H9 (cell line): Measurements from ENCODE around the gene PRIMPOL. TPM values are rescaled to one million over a fixed set of nuclear protein-coding genes. Genes with fewer than 3 reads are reported as not detected.

Experiments
- DNase-seq: peaks from one replicate; pipeline ENCODE4 v3.0.0-alpha.2; 2017
- H2AFZ ChIP-seq: one replicate; pipeline ENCODE4 v1.6.1; 2013; ENCODE audit warnings: mild to moderate bottlenecking, low read length, control low read depth, moderate library complexity
- H2AK5ac ChIP-seq: 2 replicates; pipeline ENCODE4 v1.6.1; 2013; ENCODE audit warnings: low read length, control low read depth, mixed read lengths; ENCODE audit not compliant: insufficient read length
- H2BK120ac ChIP-seq: one replicate; pipeline ENCODE4 v1.6.1; 2013; ENCODE audit warnings: low read depth, mild to moderate bottlenecking, low read length, control low read depth, inconsistent platforms; ENCODE audit not compliant: poor library complexity, severe bottlenecking
- H2BK12ac ChIP-seq: 2 replicates; pipeline ENCODE4 v1.6.1; 2013; ENCODE audit warnings: low read length, control low read depth, mixed read lengths, low read depth; ENCODE audit not compliant: insufficient read length
- H2BK15ac ChIP-seq: 2 replicates; pipeline ENCODE4 v1.6.1; 2013; ENCODE audit warnings: low read depth, low read length, control low read depth
- H2BK20ac ChIP-seq: one replicate; pipeline ENCODE4 v1.6.1; 2013; ENCODE audit warnings: low read depth, mild to moderate bottlenecking, low read length, control low read depth, inconsistent platforms; ENCODE audit not compliant: poor library complexity, severe bottlenecking
- H2BK5ac ChIP-seq: 2 replicates; pipeline ENCODE4 v1.6.1; 2013; ENCODE audit warnings: low read length, control low read depth, mixed read lengths; ENCODE audit not compliant: insufficient read length
- H3K14ac ChIP-seq: 2 replicates; pipeline ENCODE4 v1.6.1; 2013; ENCODE audit warnings: low read length, control low read depth; ENCODE audit not compliant: insufficient read depth
- H3K18ac ChIP-seq: 2 replicates; pipeline ENCODE4 v1.6.1; 2013; ENCODE audit warnings: low read depth, mild to moderate bottlenecking, mixed read lengths, low read length, control low read depth; ENCODE audit not compliant: insufficient read length
- H3K23ac ChIP-seq: 2 replicates; pipeline ENCODE4 v1.6.1; 2013; ENCODE audit warnings: low read length, control low read depth, mixed read lengths, low read depth; ENCODE audit not compliant: insufficient read length
- H3K23me2 ChIP-seq: 2 replicates; pipeline ENCODE4 v1.6.1; 2013; ENCODE audit warnings: low read depth, mild to moderate bottlenecking, mixed read lengths, low read length, control low read depth; ENCODE audit not compliant: insufficient read length, poor library complexity, severe bottlenecking
- H3K27ac ChIP-seq: 2 replicates; pipeline ENCODE4 v1.5.1; 2013; ENCODE audit warnings: low read length, control low read depth, mixed read lengths, low read depth; ENCODE audit not compliant: insufficient read length
- H3K27me3 ChIP-seq: 2 replicates; pipeline ENCODE4 v1.6.1; 2013; ENCODE audit warnings: low read length, control low read depth, inconsistent platforms; ENCODE audit not compliant: insufficient read depth
- H3K4ac ChIP-seq: 2 replicates; pipeline ENCODE4 v1.6.1; 2013; ENCODE audit warnings: low read depth, mild to moderate bottlenecking, control low read depth, inconsistent platforms, low read length, moderate library complexity
- H3K4me1 ChIP-seq: 2 replicates; pipeline ENCODE4 v1.6.1; 2013; ENCODE audit warnings: low read length, control low read depth, inconsistent platforms; ENCODE audit not compliant: insufficient read depth
- H3K4me2 ChIP-seq: 2 replicates; pipeline ENCODE4 v1.6.1; 2013; ENCODE audit warnings: low read length, control low read depth, mixed read lengths; ENCODE audit not compliant: insufficient read length, insufficient read depth
- H3K56ac ChIP-seq: 2 replicates; pipeline ENCODE4 v1.6.1; 2013; ENCODE audit warnings: low read depth, mild to moderate bottlenecking, mixed read lengths, low read length, control low read depth; ENCODE audit not compliant: insufficient read length
- H3K79me1 ChIP-seq: 2 replicates; pipeline ENCODE4 v1.6.1; 2013; ENCODE audit warnings: low read depth, mild to moderate bottlenecking, moderate library complexity, low read length, control low read depth, inconsistent platforms; ENCODE audit not compliant: insufficient read depth, poor library complexity, severe bottlenecking
- H3K79me2 ChIP-seq: 2 replicates; pipeline ENCODE4 v1.6.1; 2013; ENCODE audit warnings: low read length, control low read depth, inconsistent platforms; ENCODE audit not compliant: insufficient read depth
- H3K9ac ChIP-seq: 2 replicates; pipeline ENCODE4 v1.6.1; 2013; ENCODE audit warnings: low read length, control low read depth, mixed read lengths; ENCODE audit not compliant: insufficient read length; ENCODE audit errors: extremely low read depth
- H3K9me3 ChIP-seq: one replicate; pipeline ENCODE4 v1.6.1; 2013; ENCODE audit warnings: low read depth, low read length, inconsistent platforms; ENCODE audit not compliant: control insufficient read depth
- H3T11ph ChIP-seq: one replicate; pipeline ENCODE4 v1.6.1; 2013; ENCODE audit warnings: mild to moderate bottlenecking, low read length, control low read depth, inconsistent platforms
- H4K20me1 ChIP-seq: one replicate; pipeline ENCODE4 v1.6.1; 2013; ENCODE audit not compliant: control insufficient read depth, insufficient read length, insufficient read depth
- H4K5ac ChIP-seq: 2 replicates; pipeline ENCODE4 v1.6.1; 2013; ENCODE audit warnings: low read depth, mild to moderate bottlenecking, mixed read lengths, low read length, control low read depth; ENCODE audit not compliant: insufficient read length
- H4K8ac ChIP-seq: replicated peaks from 2 replicates; pipeline ENCODE4 v1.6.1; 2013; ENCODE audit warnings: low read length, control low read depth, mixed read lengths, low read depth; ENCODE audit not compliant: insufficient read length
- H4K91ac ChIP-seq: 2 replicates; pipeline ENCODE4 v1.6.1; 2013; ENCODE audit warnings: low read depth, mild to moderate bottlenecking, moderate library complexity, mixed read lengths, low read length, control low read depth; ENCODE audit not compliant: insufficient read length
- H3K27ac Mint-ChIP-seq, 3 experiments: 2 replicates in 2 of 3; 3 replicates in 1 of 3; pipeline ENCODE4 v1.8.0; 2020 to 2021; ENCODE audit warnings: mixed read lengths in 3 of 3, mild to moderate bottlenecking in 1 of 3, moderate library complexity in 1 of 3
- H3K27me3 Mint-ChIP-seq: 2 replicates; pipeline ENCODE4 v1.8.0; 2021; ENCODE audit warnings: low read depth, mild to moderate bottlenecking, moderate library complexity, mixed read lengths
- H3K36me3 Mint-ChIP-seq, 3 experiments: 2 replicates in 2 of 3; 3 replicates in 1 of 3; pipeline ENCODE4 v1.8.0; 2020 to 2021; ENCODE audit warnings: low read depth in 3 of 3, mixed read lengths in 3 of 3; ENCODE audit not compliant: insufficient read depth in 1 of 3
- H3K4me1 Mint-ChIP-seq, 2 experiments: 2 replicates each; pipeline ENCODE4 v1.8.0; 2020; ENCODE audit warnings: mixed read lengths in 2 of 2
- H3K4me3 Mint-ChIP-seq, 2 experiments: 2 replicates in 1 of 2; 3 replicates in 1 of 2; pipeline ENCODE4 v1.8.0; 2020 to 2021; ENCODE audit warnings: mild to moderate bottlenecking in 2 of 2, mixed read lengths in 2 of 2, moderate library complexity in 1 of 2
- H3K9me3 Mint-ChIP-seq, 2 experiments: 2 replicates in 1 of 2; 3 replicates in 1 of 2; pipeline ENCODE4 v1.8.0; 2020; ENCODE audit warnings: mild to moderate bottlenecking in 2 of 2, mixed read lengths in 2 of 2, moderate library complexity in 1 of 2
- CTCF ChIP-seq: fragments of 200-600 bp; sonication (generic); conservative IDR thresholded peaks from 3 replicates; pipeline ENCODE4 v1.8.0; 2021; ENCODE audit warnings: antibody characterized with exemption, mild to moderate bottlenecking
- WGBS: extraction: QIAGEN DNeasy Blood & Tissue Kit; methylation state at CpG from one replicate; pipeline ENCODE4 v1.1.7; 2013; ENCODE audit warnings: missing lambda C conversion rate, low lambda C conversion rate, mixed read lengths; ENCODE audit not compliant: insufficient read length; ENCODE audit errors: extremely low coverage; 5-methylcytosine and 5-hydroxymethylcytosine counted together
- total RNA-seq: library from RNA; stranded (reverse); gene quantifications from 2 replicates; pipeline ENCODE4 v1.2.1, GENCODE V29; 2021

Gene PRIMPOL
- total RNA-seq, 1 experiment from 2014 or later = 4.9 TPM

GRCh38 chr4:184666670-184667069, 17.1 kb downstream of the PRIMPOL start:
- no peaks in the 10 kb centered on the region for H3K27me3 Mint-ChIP-seq
- no peak overlapping the region for H3K56ac ChIP-seq
- no peaks in the 10 kb centered on the region for H3K27me3 ChIP-seq
- H3K4me2 ChIP-seq = no peak overlapping the region
- H3K9me3 ChIP-seq = no peaks in the 10 kb centered on the region
- H3K18ac ChIP-seq = no peak overlapping the region
- H3K9me3 Mint-ChIP-seq = no peaks in the 10 kb centered on the region
- no peak overlapping the region for H3K4ac ChIP-seq
- TF ChIP-seq CTCF = no peak
- no peaks in the 10 kb centered on the region for H3K4me1 ChIP-seq
- no peak overlapping the region for H3K4me3 Mint-ChIP-seq
- no peak overlapping the region for H4K8ac ChIP-seq
- H2BK120ac ChIP-seq = no peak overlapping the region
- DNase-seq = no peak
- H4K91ac ChIP-seq = no peak overlapping the region
- H3K23me2 ChIP-seq = no peaks in the 10 kb centered on the region
- WGBS = no CpG with 5 or more reads among the region's 6 CpGs
- H3T11ph ChIP-seq = no peak overlapping the region
- H4K20me1 ChIP-seq = no peaks in the 10 kb centered on the region
- H3K27ac Mint-ChIP-seq = no peak overlapping the region
- H3K14ac ChIP-seq = no peak overlapping the region
- H3K4me1 Mint-ChIP-seq = peaks cover 2% of the 10 kb centered on the region in 2 experiments
- no peak overlapping the region for H2AK5ac ChIP-seq
- no peak overlapping the region for H3K9ac ChIP-seq
- no peak overlapping the region for H2BK12ac ChIP-seq
- no peak overlapping the region for H2BK5ac ChIP-seq
- no peak overlapping the region for H2BK15ac ChIP-seq
- H4K5ac ChIP-seq = no peak overlapping the region
- H3K79me1 ChIP-seq = no peaks in the 10 kb centered on the region
- no peak overlapping the region for H2AFZ ChIP-seq
- no peak overlapping the region for H3K27ac ChIP-seq
- H2BK20ac ChIP-seq = no peak overlapping the region
- no peaks in the 10 kb centered on the region for H3K79me2 ChIP-seq
- H3K36me3 Mint-ChIP-seq = peaks cover 0 to 16% (median 12%) of the 10 kb centered on the region in 3 experiments; a peak in 4 of 7 replicates
- no peak overlapping the region for H3K23ac ChIP-seq
